HG03097 (cell line): ENCODE measurements around the gene COLEC12.
"Not testable (repeated sequence)": the region's sequence is repeated elsewhere in the genome, so short reads cannot be mapped to it uniquely, and the experiment has no call there.

Experiments
- ATAC-seq: cut with Tn5 transposase; IDR thresholded peaks from one replicate; pipeline ENCODE4 v1.9.1; 2021; ENCODE audit not compliant: unreplicated experiment, low FRiP score

Gene COLEC12

GRCh38 chr18:332721-333510 lies 167.6 kb downstream of the COLEC12 start:
- ATAC-seq, result no peak

- ATAC-seq, result no peak
These were observed 168.5 kb downstream of the COLEC12 start for GRCh38 chr18:332007-332406.

- no peak for ATAC-seq
These were observed 169.2 kb downstream of the COLEC12 start for GRCh38 chr18:331221-331821.

DNA sequence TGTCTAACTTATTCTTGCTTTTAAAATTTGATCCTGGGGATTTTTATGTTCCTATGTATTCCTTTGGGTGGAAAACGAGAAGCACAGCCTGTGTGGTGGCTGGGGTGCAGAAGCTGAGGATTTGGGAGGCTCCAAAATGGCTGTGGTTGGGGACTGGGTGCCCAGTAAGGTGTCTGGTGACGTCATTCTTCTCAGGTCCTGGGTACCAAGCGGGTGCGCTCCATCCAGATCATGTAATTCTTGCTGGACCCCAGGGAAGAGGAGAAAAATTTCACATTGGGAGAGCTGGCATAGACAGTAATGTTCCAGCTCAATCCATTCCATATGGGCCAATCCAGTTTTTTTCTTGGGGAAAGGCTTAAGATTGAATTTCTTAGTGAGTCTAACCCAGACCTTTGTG lies 171.6 kb downstream of the COLEC12 start:
- ATAC-seq, result no peak

DNA sequence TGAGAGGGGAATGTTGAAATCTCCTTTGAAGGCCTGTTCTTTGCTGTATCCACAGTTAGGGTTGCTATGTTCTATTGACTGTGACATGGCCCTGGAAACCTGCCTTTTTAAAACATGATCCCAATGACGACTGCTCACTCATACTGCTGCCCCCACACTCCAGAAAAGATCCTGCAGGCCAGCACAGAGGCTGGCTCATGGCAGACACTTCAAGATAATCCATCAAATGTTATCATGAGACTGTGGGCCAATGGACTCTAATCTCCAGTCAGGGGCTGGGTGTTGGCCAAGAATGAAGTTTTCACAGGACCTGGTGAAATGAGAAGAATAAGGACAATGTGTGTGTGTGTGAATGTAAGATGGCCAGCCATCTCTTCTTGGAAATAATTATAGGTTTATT lies 173.7 kb downstream of the COLEC12 start:
- ATAC-seq, result no peak

GRCh38 chr18:323253-323622 lies 177.3 kb downstream of the COLEC12 start:
- ATAC-seq, result no peak

DNA sequence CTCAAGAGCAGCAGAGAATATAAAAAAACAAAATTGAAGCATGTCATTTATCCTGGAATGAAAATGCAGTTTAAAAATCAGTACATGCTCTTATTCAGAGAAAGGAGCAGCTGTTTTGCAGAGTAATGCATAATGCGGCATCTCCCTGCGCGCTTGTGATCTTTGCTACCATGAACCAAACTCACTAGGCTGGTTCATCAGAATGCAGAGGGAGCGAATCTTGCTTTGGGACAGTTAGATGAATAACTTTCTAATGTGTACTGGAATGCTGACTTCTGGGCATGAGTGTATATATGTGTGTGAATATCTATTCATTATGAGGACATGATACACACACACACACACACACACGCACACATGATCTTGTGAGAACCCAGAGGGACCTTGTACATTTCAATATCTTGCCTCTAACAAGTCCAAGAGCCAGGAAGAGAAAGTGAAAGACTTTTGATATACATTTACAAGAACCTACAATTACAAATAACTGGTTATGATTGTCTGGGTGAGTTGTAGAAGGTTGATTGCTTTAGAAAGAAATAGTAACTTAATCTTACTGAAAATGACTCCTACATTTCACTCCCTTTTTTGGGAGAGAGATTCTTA lies 178.5 kb downstream of the COLEC12 start:
- ATAC-seq, result no peak

- no peak for ATAC-seq
These were observed 180.3 kb downstream of the COLEC12 start for GRCh38 chr18:320155-320554.

DNA sequence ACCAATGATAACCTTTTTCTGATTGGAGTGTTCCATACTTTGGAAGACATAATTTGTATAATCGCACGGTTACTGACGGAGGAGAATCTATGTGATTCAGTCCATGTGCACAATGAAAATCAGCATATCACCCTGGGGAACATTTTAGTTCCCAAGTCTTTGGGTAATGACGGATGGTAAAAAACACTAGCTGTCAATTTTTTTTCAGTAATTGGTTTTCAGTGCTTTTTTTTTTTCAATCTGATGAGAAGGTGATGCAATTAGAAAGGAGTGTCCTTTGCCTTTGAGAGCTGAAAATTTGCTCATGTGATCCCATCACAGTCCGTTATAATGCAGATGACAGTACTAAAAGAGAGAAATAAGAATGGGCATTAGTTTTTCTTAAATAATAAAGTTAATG lies 180.8 kb downstream of the COLEC12 start:
- ATAC-seq, result no peak

DNA sequence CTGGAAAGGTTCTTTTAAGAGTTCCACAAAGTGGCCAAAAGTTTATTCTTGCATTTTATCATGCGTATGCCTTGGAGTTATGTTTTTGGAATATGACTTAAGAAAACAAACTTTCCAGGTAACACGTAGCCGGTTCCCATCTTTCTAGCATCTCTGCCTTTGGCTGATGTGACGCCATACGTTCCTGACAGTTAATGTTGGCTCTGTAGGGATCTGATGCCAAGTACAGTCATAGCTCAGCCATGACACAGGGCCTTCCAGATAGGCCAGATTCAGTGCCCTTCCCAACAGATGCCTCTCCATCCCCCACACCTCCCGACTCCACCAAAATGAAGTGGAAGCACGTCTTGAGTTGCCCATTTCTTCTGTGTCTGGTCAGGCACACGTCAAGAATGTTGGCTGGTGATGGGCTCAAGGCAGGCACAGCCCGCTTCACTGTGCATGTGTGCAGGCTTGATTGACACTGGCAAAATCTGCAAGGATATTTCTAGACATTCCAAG lies 181.7 kb downstream of the COLEC12 start:
- no peak for ATAC-seq

DNA sequence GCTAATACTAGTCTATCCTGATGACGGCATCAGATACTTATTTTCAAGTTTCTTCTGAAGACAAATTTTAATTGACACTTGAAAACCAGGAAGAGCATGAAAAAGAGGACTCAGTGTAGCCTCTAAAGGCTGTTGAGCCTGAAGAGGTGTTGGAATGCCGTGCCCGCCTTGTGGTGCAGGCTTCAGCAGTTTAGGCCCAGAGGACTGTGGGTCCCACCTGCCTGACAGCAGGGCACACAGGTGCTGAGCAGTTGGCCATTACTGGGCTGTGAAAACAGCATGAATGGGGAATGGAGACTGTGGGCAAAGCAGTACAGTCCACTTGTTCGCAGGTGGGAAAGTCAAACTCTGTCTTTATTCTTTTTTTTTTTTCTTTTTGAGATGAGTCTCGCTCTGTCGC lies 182.9 kb downstream of the COLEC12 start:
- ATAC-seq, result no peak

DNA sequence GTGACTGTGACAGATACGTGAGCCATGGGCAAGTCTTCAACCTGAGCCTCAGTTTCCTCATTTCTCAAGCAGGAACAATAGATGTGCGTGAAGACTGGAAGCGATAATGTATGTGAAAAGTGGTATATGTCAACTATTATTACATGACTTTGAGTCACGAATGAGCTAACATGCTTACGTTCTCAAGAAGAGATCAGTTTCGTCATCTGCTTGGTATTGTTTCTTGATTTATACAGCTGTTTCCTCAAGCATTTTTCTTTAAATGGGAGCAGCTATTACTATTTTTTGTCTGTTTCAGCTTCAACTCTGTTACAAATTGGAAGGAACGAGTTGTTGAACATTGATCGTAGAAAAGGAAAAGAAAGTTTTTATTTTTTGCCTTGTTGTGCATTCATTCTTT lies 184.1 kb downstream of the COLEC12 start:
- no peak for ATAC-seq

DNA sequence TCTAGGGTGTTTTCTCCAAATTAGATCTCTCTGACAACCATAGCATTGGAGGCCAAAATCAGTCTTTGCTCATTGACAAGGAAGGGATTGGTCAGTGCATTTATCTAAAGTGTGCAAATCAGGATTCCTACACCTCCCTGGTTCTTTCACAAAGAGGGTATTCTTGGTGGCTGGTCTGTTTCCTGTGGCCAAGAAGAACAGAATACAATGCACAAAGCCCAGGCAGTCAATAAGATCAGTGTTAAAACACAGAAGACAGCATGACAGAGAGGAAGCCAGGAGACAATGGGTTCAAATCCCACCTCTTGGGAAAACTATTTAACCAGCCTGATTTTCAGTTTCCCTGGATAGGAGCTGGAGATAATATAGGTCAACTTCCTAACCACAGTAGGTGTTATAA lies 186.6 kb downstream of the COLEC12 start:
- ATAC-seq, result no peak

GRCh38 chr18:312415-312814 lies 188.1 kb downstream of the COLEC12 start:
- ATAC-seq, result no peak

- ATAC-seq, result no peak
These were observed 190.5 kb downstream of the COLEC12 start for GRCh38 chr18:310042-310441.

- not testable (repeated sequence) for ATAC-seq
These were observed 192.4 kb downstream of the COLEC12 start for GRCh38 chr18:308086-308485.

DNA sequence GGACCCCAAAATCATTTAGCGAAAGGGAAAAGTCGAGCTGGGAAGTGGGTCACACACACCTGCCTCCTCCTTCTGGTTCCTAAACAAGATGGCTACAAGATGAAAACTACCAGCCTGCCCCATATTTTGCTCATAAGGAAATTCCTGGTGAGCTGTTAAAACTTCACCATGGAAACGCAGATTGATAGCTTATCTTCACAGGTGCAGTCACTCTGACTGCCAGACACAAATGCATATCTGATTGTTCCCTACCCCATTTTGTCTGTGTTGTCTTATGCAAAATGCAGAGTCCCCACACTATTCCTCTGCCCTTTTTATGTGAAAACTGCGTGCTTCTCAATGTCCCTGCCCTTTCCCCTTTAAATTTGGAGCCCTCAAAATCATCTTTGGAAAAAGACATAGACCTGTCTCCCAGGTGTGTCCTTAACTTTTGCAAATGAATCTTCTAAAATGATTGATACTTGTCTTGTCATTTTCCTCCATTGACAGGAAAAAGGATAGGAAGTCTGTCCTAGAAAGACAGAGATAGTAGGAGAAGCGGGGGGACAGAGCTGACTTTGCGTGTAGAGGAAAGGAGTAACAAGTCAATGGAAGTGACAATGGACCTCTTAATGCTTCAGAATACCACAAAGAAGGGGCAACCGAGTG lies 193.8 kb downstream of the COLEC12 start:
- no peak for ATAC-seq

DNA sequence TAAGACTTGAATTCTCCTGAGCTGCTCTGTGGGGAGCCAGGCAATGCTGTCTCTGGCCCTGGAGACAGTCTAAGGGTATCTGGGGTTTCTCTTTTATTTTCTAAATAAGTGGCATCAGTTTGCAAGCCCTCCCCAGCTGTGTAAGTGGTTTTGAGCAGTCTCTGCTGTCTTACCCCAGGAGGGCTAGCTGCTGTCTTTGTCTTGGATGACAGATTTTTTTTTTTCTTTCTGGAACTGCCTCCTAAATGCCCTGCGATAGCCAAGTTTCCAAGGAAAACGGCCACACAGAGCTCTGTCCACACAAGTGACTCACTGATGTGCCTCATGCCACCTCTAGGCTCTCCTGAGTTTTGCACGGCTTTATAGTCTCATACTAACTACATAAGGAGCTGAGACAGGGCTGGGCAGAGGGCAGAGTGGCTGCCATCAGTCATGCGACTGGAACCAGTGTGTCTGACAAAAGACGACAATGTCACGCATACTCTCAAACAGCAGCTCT lies 195.4 kb downstream of the COLEC12 start:
- ATAC-seq, result no peak

- no peak for ATAC-seq
These were observed 196.9 kb downstream of the COLEC12 start for GRCh38 chr18:303607-304006.

GRCh38 chr18:303011-303410 lies 197.5 kb downstream of the COLEC12 start:
- ATAC-seq, result no peak

DNA sequence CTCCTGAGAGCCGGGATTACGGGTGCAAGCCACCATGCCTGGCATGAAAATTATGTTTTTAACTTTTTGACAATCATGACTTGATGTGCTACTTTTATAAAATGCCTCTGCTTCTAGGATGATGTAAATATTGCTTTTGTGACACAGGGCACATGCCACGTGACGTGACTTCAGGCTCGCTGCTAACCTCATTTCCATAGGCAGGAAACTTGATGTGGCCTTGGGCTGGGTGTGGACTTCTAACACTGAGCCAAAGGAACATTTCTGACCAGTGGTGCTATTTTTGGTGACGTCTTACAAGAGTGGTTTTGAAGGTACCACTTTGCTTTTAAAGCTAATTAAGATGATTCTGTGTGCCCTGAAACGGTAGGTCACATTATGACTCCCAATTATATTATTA lies 198.4 kb downstream of the COLEC12 start:
- no peak for ATAC-seq
